Spleen (tissue), 11 donors: ENCODE data around the gene PIP5KL1. TPM values are rescaled to one million over a fixed set of nuclear protein-coding genes. Genes with fewer than 3 reads are reported as not detected.
A peak's percentile ranks its signal among the peaks of the same experiment; 100 is the strongest.

ENCODE experiments used
- DNase-seq: peaks from one replicate; pipeline ENCODE4 v3.0.0-alpha.2; 2020
- H3K27ac ChIP-seq, 8 donors: fragments of 200-600 bp; sonication (generic) in 7 of 8; 1 replicate in 4 of 8; 2 replicates in 4 of 8; pipeline versions ENCODE4 v1.5.0 to v1.8.0; 2016 to 2021; ENCODE audit warnings: inconsistent platforms in 4 of 8, mild to moderate bottlenecking in 4 of 8, moderate library complexity in 1 of 8
- H3K27me3 ChIP-seq, 7 donors: fragments of 200-600 bp; sonication (generic) in 6 of 7; replicated peaks in 1 of 7; 1 replicate in 4 of 7; 2 replicates in 3 of 7; pipeline versions ENCODE4 v1.5.0 to v1.8.0; 2016 to 2021; ENCODE audit warnings: inconsistent platforms in 3 of 7, mild to moderate bottlenecking in 1 of 7
- H3K36me3 ChIP-seq, 6 donors: fragments of 200-600 bp; sonication (generic) in 5 of 6; 1 replicate in 4 of 6; 2 replicates in 2 of 6; pipeline versions ENCODE4 v1.5.0 to v1.8.0; 2016 to 2021; ENCODE audit warnings: inconsistent platforms in 2 of 6
- H3K4me1 ChIP-seq, 6 donors: fragments of 200-600 bp; sonication (generic) in 5 of 6; 1 replicate in 3 of 6; 2 replicates in 3 of 6; pipeline versions ENCODE4 v1.5.0 to v1.8.0; 2016 to 2021; ENCODE audit warnings: inconsistent platforms in 3 of 6
- H3K4me3 ChIP-seq, 8 donors: fragments of 200-600 bp; sonication (generic) in 7 of 8; 1 replicate in 4 of 8; 2 replicates in 4 of 8; pipeline versions ENCODE4 v1.5.0 to v1.8.0; 2016 to 2021; ENCODE audit warnings: inconsistent platforms in 4 of 8, mild to moderate bottlenecking in 4 of 8, moderate library complexity in 2 of 8
- H3K9me3 ChIP-seq, 8 donors: fragments of 200-600 bp; sonication (generic) in 7 of 8; 1 replicate in 4 of 8; 2 replicates in 4 of 8; pipeline versions ENCODE4 v1.5.0 to v1.8.0; 2016 to 2021; ENCODE audit warnings: inconsistent platforms in 4 of 8
- CTCF ChIP-seq, 11 experiments: fragments of 200-600 bp in 7 of 11; fragments of 450-650 bp in 4 of 11; sonication (generic) in 4 of 11; IDR thresholded peaks in 8 of 11; conservative IDR thresholded peaks in 3 of 11; 1 replicate in 7 of 11; 2 replicates in 4 of 11; pipeline versions ENCODE4 v1.4.0 to v1.8.0; 2016 to 2021; ENCODE audit warnings: antibody characterized with exemption in 11 of 11, inconsistent platforms in 4 of 11, mild to moderate bottlenecking in 1 of 11
- POLR2A ChIP-seq, 3 donors: fragments of 450-650 bp; IDR thresholded peaks; one replicate each; pipeline ENCODE4 v1.5.1; 2017; ENCODE audit warnings: antibody characterized with exemption in 3 of 3, mild to moderate bottlenecking in 1 of 3
- POLR2AphosphoS5 ChIP-seq, 3 donors: sonication (generic); formaldehyde crosslinking; IDR thresholded peaks; one replicate each; pipeline ENCODE4 v1.5.1; 2017; ENCODE audit warnings: antibody characterized with exemption in 3 of 3
- WGBS, 5 donors: extraction: QIAGEN DNeasy Blood & Tissue Kit in 3 of 5; methylation state at CpG; one replicate each; pipeline versions ENCODE4 v1.1.5 to v1.1.7; 2013 to 2018; 5-methylcytosine and 5-hydroxymethylcytosine counted together
- intact Hi-C: fragments of 100-400 bp; cut with DNase I; formaldehyde crosslinking; loops from one replicate; pipeline ENCODE4 v1.15.0; 2023; ENCODE audit warnings: low total_unique reads
- polyA plus RNA-seq, 3 donors: library from polyadenylated mRNA; stranded (reverse); fragments of 200-250 nt; gene quantifications; one replicate each; pipeline ENCODE4 v1.2.1, GENCODE V29; 2013
- total RNA-seq, 7 donors: library from RNA; depleted of rRNA in 3 of 7; stranded (reverse); fragments of >200 nt in 3 of 7; fragmentation: NEBNext Ultra II Directional in 4 of 7; extraction: Animal tissue kit (Norgen Biotek cat#: 25700) in 4 of 7; gene quantifications; one replicate each; pipeline versions ENCODE4 v1.1.0 to v1.2.1, GENCODE V29; 2016 to 2021
- donor health status: healthy with polysubstance abuse.
- donor health status: DM: no; HTN: no; CAD: no; lungs with moderate emphysema.
- donor health status: DM: no; HTN: no; CAD: no.
- donor health status: Bipolar disorder and iron deficiency.
- donor health status: healthy.
- donor health status: DM: no; HTN: no; CAD: no.
- donor health status: DM: yes; HTN: yes; CAD: no.

PIP5KL1 gene
- total and polyA plus RNA-seq, 10 donors = 0.13 to 3.6 (median 0.68) TPM; not detected in 2

GRCh38 chr9:127963359-127964064 lies 32.9 kb upstream of the PIP5KL1 start:
- Histone ChIP-seq H3K4me3 (peak overlapping the region in 1 of 8 donors; percentile 8), H3K36me3 (peaks cover 0 to 17% (median 0%) of the 10 kb centered on the region in 6 donors), H3K4me1 (peaks cover 50 to 100% (median 86%) of the 10 kb centered on the region in 6 donors), H3K27me3 (peaks cover 0 to 7% (median 0%) of the 10 kb centered on the region in 7 donors), H3K27ac (peak overlapping the region in 6 of 8 donors; percentile 8 to 94 (median 80)), H3K9me3 (no peaks in the 10 kb centered on the region)
- no peak for TF ChIP-seq POLR2AphosphoS5 (IDR thresholded peaks at IDR 0.05)
- TF ChIP-seq CTCF (IDR thresholded peaks at IDR 0.05 in 8 of 11, conservative IDR thresholded peaks at IDR 0.05 in 3 of 11) = no peak
- no peak for TF ChIP-seq POLR2A (IDR thresholded peaks at IDR 0.05)
- DNase-seq = no peak
- intact Hi-C loops = no loop called here
- 72 to 87% (median 86%) methylated on average over 14 to 19 of the region's 19 CpGs for WGBS, 5 donors

- peaks cover 0 to 17% (median 0%) of the 10 kb centered on the region in 6 donors for H3K36me3 ChIP-seq
- H3K9me3 ChIP-seq = no peaks in the 10 kb centered on the region
- H3K4me1 ChIP-seq = peaks cover 45 to 100% (median 83%) of the 10 kb centered on the region in 6 donors
- H3K4me3 ChIP-seq = peak overlapping the region in 1 of 8 donors; percentile 8
- intact Hi-C loops = no loop called here
- H3K27ac ChIP-seq = peak overlapping the region in 6 of 8 donors; percentile 8 to 94 (median 80)
- TF ChIP-seq POLR2A (IDR thresholded peaks at IDR 0.05) (no peak), POLR2AphosphoS5 (IDR thresholded peaks at IDR 0.05) (no peak), CTCF (IDR thresholded peaks at IDR 0.05 in 8 of 11, conservative IDR thresholded peaks at IDR 0.05 in 3 of 11) (no peak)
- DNase-seq = no peak
- peaks cover 0 to 7% (median 0%) of the 10 kb centered on the region in 7 donors for H3K27me3 ChIP-seq
- 75 to 90% (median 87%) methylated on average over 3 of the region's 3 CpGs for WGBS, 5 donors
Measured at GRCh38 chr9:127963041-127963358, 32.4 kb upstream of the PIP5KL1 start.

- TF ChIP-seq POLR2A (IDR thresholded peaks at IDR 0.05) = no peak
- no peak for TF ChIP-seq POLR2AphosphoS5 (IDR thresholded peaks at IDR 0.05)
- no peak for TF ChIP-seq CTCF (IDR thresholded peaks at IDR 0.05 in 8 of 11, conservative IDR thresholded peaks at IDR 0.05 in 3 of 11)
- 51 to 79% (median 54%) methylated on average over 3 of the region's 3 CpGs for whole genome bisulfite sequencing, 5 donors
- peak overlapping the region in 2 of 8 donors; percentile 66 to 87 for H3K27ac ChIP-seq
Measured at GRCh38 chr9:127962278-127962677, 31.7 kb upstream of the PIP5KL1 start.

GRCh38 chr9:127961613-127962155 lies 31.1 kb upstream of the PIP5KL1 start:
- Histone ChIP-seq H3K27ac (peak overlapping the region in 1 of 8 donors; percentile 66), H3K27me3 (no peaks in the 10 kb centered on the region), H3K4me1 (peaks cover 35 to 100% (median 78%) of the 10 kb centered on the region in 6 donors), H3K9me3 (no peaks in the 10 kb centered on the region), H3K36me3 (peaks cover 0 to 17% (median 0%) of the 10 kb centered on the region in 6 donors), H3K4me3 (no peak overlapping the region)
- DNase-seq = no peak
- intact Hi-C loops = no loop called here
- 83 to 93% (median 87%) methylated on average over 13 of the region's 13 CpGs for WGBS, 5 donors
- TF ChIP-seq CTCF (IDR thresholded peaks at IDR 0.05 in 8 of 11, conservative IDR thresholded peaks at IDR 0.05 in 3 of 11) (no peak), POLR2A (IDR thresholded peaks at IDR 0.05) (no peak), POLR2AphosphoS5 (IDR thresholded peaks at IDR 0.05) (no peak)

More at GRCh38 chr9:127962278-127962677, 31.7 kb upstream of the PIP5KL1 start:
- intact Hi-C loops = no loop called here
- no peak for DNase-seq
- Histone ChIP-seq H3K27me3 (peaks cover 0 to 3% (median 0%) of the 10 kb centered on the region in 7 donors), H3K4me1 (peaks cover 41 to 100% (median 81%) of the 10 kb centered on the region in 6 donors), H3K36me3 (peaks cover 0 to 17% (median 0%) of the 10 kb centered on the region in 6 donors), H3K4me3 (no peak overlapping the region), H3K9me3 (no peaks in the 10 kb centered on the region)
